ENCODE results near the gene DEFB121.
"Not testable (repeated sequence)": the region's sequence is repeated elsewhere in the genome, so short reads cannot be mapped to it uniquely, and the experiment has no call there.

The DEFB121 gene

DNA sequence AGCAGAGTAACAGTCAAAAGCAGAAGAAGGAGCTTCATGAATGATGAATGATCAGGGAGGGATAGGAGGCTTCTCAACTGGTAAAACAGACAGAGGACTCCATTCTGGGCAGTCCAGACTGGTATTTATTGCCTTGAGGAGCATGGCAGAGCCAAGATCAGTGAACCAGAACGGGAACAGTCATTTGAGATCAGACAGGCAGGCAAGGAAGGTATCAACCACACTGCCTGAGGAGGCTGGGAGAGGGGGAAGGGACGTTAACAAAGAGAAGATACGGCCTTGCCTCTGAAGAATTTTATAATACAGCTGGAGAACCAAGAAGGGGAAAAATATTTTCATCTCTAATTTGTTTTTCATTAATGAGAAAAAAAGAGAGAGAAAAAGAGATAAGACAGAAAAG lies at the start of gene DEFB121:
Gene DEFB121 (minus strand): TSS at position 101 of the 400 bp plus-strand sequence. CDS start 63 bp downstream, at position 38.
- no peak for DNase-seq

GRCh38 chr20:31454361-31454760 lies 48.3 kb upstream of the DEFB121 start:
- no peak for DNase-seq

- DNase-seq = no peak
Observed at GRCh38 chr20:31452575-31452974, 46.6 kb upstream of the DEFB121 start.

DNA sequence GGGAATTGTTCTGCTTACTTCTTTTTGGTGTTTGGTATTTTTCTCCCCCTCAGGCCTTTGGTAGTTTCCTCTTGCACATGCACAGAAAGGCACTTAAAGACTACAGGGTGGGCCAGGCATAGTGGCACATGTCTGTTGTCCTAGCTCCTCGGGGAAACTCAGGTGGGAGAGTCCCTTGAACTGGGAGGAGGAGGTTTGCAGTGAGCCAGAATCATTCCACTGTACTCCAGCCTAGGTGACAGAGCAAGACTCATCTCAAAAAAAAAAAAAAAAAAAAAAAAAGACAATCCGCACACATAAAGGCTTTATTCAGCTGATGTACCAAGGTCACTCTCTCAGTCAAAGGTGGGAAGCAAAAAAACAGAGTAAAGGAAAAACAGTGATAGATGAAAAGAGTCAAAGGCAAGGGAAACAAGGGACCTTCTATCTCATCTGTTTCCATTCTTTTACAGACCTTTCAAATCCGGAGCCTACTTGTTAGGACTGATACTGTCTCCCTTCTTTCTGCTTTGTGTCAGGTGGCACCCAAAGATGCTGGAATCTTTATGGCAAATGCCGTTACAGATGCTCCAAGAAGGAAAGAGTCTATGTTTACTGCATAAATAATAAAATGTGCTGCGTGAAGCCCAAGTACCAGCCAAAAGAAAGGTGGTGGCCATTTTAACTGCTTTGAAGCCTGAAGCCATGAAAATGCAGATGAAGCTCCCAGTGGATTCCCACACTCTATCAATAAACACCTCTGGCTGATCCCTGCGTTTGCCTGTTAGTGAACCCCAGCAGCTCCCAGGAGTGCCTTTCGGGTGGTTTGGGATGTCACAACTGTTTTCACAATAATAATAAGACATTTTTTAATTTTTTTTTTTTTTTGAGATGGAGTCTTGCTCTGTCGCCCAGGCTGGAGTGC lies 43.7 kb upstream of the DEFB121 start:
- DNase-seq = no peak

DNA sequence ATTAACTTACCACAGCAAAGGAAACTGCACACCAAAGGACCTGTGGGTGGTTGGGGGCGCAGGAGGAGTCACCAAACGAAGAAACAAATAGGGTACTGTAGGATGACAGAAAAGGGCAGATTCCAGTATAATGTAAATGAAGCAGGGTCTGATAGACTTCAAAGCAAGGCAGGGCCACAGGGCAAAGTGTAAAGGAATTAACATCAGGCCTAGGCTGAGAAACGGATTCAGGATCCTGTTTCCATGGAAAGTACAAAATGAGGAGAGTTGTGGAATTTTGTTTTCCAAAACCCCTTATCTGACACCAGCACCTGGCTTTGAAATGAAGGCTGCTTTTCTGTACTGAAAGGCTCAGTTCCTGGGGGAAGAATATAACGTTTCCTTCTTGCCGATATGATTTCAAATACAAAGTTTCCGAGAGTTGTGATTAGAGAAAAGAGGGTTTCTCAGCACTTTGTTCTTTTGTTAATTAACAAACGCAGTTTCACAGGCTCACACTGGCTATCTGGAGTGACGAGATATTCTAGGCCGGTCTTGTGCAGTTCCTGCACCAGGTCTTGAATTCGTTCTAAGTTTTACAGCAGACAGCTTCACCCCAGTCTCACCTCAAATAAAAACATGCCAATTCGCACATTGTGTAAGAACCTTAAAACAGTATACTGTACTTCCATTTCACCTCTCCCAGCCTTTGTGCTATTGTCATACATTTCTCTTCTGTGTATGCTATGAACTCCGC lies 40.2 kb upstream of the DEFB121 start:
- no peak for DNase-seq

DNA sequence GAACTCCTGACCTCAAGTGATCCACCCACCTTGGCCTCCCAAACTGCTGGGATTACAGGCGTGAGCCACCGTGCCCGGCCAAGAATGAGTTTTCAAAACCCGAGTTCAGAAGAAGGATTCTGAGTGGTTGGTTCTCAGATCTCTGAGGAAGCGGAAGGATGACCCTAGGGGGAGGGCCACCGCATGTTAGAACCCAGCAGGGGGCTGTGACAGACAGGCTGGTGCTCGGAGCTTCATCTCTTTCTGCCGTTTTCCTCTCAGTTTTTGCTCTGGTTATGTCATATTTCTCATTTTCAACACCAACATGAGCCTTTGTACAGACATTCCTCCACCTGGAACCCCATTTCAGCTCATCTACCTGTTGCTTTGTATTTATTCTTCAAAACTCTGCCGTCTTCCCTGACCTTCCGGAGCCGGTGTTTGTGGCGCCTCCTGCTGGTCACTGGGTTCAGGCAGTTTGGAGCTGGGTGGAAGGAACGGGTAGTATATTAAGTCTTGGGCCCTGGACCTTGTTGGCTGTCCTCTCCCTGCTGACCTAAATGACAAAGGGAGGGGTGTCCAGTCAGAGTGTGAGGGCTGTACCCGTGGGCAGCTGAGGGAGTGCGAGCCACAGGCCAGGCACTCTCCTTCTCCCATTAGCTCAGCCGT lies 34.1 kb upstream of the DEFB121 start, which contains the start of gene DEFB123:
Gene DEFB123 (plus strand): TSS at position 621 of the 648 bp plus-strand sequence. CDS start 67 bp downstream, outside the sequence.
- DNase-seq = no peak

DNA sequence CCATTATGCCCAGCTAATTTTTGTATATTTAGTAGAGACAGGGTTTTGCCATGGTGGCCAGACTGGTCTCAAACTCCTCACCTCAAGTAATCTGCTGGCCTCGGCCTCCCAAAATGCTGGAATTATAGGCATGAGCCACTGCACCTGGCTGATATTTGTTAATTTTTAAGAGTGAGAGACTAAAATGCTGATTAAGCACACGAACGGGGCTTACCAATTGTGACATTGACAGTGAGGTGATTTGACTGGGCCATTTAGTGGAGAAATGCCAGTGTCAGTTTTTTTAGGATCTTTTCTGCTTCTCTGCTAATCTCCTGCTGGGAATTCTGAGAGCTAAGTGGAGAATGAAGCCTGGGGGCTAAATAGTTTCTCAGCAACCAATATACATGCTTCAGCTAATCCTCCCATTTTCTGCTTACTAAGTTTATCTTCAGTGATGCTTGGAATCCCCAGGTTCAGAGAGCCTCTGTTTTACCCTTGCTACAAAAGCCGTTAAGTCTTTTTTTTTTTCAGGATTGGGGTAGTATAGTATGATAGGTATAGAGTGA lies 24.6 kb upstream of the DEFB121 start:
- DNase-seq = no peak

- DNase-seq = not testable (repeated sequence)
Observed at GRCh38 chr20:31427576-31427975, 21.6 kb upstream of the DEFB121 start.

DNA sequence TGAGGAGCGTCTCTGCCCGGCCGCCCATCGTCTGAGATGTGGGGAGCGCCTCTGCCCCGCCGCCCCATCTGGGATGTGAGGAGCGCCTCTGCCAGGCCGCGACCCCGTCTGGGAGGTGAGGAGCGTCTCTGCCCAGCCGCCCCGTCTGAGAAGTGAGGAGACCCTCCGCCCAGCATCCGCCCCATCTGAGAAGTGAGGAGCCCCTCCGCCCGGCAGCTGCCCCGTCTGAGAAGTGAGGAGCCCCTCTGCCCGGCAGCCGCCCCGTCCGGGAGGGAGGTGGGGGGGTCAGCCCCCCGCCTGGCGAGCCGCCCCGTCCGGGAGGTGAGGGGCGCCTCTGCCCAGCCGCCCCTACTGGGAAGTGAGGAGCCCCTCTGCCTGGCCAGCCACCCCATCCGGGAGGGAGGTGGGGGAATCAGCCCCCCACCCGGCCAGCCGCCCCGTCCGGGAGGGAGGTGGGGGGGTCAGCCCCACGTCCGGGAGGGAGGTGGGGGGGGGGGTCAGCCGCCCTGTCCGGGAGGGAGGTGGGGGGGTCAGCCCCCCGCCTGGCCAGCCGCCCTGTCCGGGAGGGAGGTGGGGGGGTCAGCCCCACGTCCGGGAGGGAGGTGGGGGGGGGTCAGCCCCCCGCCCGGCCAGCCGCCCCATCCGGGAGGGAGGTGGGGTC lies 21.0 kb upstream of the DEFB121 start:
- not testable (repeated sequence) for DNase-seq

- no peak for DNase-seq
Observed at GRCh38 chr20:31425797-31426196, 19.8 kb upstream of the DEFB121 start.

DNA sequence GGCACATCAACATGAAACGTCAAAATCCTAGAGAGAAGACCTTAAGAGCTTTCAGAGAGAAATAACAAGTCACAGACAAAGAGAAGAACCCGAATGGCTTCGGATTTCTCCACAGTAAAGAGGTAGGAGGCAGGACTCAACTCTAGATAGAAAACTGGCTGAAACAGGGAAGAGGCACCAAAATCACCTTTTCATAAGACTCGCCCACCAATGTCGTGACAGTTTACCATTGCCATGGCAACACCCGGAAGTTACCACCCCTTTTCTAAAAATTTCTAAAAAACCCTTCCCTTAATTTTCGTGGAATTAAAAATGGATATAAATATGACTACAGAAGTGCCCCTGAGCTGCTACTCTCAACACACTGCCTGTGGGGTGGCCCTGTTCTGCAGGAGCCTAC lies 12.3 kb upstream of the DEFB121 start:
- DNase-seq = no peak

- DNase-seq = no peak
Observed at GRCh38 chr20:31415653-31416052, 9.6 kb upstream of the DEFB121 start.

- DNase-seq = no peak
Observed at GRCh38 chr20:31414381-31414780, 8.4 kb upstream of the DEFB121 start.

DNA sequence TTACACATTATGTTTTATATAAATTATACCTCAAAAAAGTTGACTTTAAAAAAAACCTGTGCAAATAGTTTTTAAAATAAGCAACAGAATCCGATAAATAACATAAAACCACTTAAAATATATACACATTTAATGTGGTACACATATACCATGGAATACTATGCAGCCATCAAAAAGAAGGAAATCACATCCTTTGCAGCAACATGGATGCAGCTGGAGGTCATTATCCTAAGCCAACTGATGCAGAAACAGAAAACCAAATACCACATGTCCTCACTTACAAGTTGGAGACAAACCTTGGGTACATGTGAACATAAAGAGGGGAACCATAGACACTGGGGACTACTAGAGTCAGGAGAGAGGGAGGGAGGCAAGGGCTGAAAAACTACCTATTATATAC lies 4.0 kb upstream of the DEFB121 start:
- no peak for DNase-seq

GRCh38 chr20:31403886-31404285 lies 2.1 kb downstream of the DEFB121 start:
- no peak for DNase-seq

DNA sequence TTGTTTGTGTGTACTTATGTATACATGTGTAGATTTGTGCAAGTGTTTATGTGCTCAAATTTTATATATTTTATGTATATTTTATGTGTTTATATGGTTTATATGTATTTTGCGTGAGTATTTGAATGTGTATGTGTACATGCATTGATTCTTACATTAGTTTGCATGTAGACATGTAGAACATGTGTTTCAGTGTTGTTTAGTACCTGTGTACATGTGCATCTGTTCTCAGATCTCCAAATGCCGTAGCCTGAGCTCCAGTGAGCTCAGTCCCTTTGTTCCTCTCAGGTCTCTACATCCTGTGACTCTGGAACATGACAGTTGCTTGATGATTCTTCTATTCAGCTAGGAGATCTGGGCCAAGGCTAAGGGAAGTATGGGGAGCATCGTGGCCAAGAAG lies 11.1 kb downstream of the DEFB121 start:
- DNase-seq = no peak

GRCh38 chr20:31392836-31393235 lies 13.2 kb downstream of the DEFB121 start:
- no peak for DNase-seq

DNA sequence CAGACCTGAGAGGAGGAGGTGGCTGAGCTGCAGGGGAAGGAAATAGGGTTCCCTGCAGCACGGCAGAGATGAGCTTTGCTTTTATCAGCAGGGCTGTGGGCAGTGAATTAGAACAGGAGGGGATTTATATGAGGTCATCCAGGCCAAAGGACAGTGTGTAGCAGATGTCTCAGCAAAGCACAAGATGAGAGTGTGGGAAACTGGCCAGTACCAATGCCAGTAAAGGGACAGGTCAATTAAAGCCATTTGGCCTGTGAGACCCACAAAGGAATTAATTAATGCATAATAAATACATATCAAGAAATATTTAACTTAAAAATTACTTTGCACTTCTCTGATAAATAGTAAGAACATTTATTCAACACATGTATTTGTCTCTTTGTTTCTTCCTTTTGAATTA lies 15.5 kb downstream of the DEFB121 start, which contains the start of gene DEFB119:
Gene DEFB119 (minus strand): TSS at position 101 of the 400 bp plus-strand sequence. CDS start 107 bp downstream, outside the sequence.
- no peak for DNase-seq

GRCh38 chr20:31374346-31374745 lies 31.7 kb downstream of the DEFB121 start:
- DNase-seq = no peak

GRCh38 chr20:31368301-31368700 lies 37.7 kb downstream of the DEFB121 start, which contains the start of gene DEFB118:
Gene DEFB118, plus strand, starts transcription at chr20:31368601. Its CDS starts 50 bp downstream, at chr20:31368651.
- DNase-seq = no peak

DNA sequence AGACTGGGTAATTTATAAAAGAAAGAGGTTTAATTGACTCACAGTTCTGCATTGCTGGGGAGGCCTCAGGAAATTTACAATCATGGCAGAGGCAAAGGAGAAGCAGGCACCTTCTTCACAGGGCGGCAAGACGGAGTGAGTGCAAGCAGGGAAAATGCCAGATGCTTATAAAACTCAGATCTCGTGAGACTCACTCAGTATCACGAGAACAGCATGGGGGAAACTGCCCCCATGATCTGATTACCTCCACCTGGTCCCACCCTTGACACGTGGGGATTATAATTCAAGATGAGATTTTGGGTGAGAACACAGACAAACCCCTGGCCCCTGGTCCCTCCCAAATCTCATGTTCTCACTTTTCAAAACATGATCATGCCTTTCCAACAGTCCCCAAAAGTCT lies 41.7 kb downstream of the DEFB121 start:
- DNase-seq = not testable (repeated sequence)

DNA sequence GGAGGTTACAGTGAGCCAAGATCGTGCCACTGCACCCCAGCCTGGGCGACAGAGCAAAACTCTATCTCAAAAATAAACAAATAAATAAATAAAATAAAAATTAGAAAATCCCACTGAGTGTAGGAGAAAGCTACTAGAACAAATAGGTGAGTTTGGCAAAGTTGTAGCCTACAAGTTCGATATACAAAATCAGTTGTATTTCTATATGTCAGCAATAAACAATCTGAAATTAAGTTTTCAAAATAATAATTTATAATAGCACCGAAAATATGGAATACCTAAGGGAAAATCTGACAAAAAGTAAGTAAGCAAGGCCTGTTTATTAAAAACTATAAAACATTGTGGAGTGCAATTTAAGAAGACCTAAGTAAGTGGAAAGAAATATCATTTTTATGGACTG lies 42.7 kb downstream of the DEFB121 start:
- DNase-seq = no peak
